Stimulated activated CD4-positive, alpha-beta T cell treated with anti-CD3 and anti-CD28 coated beads, Interleukin-15, amount 100 ng/mL, for 48 hours (primary cell): ENCODE data around the gene KRTAP10-5.

Experiments
- DNase-seq, 2 donors: peaks; one replicate each; pipeline ENCODE4 v3.0.0-alpha.2; 2020; ENCODE audit warnings: low read depth in 2 of 2

KRTAP10-5 gene

GRCh38 chr21:44530221-44530902, 50.0 kb downstream of the KRTAP10-5 start:
- DNase-seq, result no peak

- DNase-seq, result no peak
These were observed 50.8 kb downstream of the KRTAP10-5 start for GRCh38 chr21:44529503-44530125.
